Measurements from ENCODE around the gene TPRA1.

GRCh38 chr3:127606086-127606805, 15.7 kb upstream of the TPRA1 start:
- TF ChIP-seq CTCF (IDR thresholded peaks at IDR 0.05): no peak
- no peak for TF ChIP-seq POLR2AphosphoS5 (IDR thresholded peaks at IDR 0.05)
- TF ChIP-seq POLR2A (IDR thresholded peaks at IDR 0.05; ENCODE audit: low read depth): no peak
- no peak for TF ChIP-seq EP300 (IDR thresholded peaks at IDR 0.05)

Data from esophagus muscularis mucosa (tissue), 4 donors.